HG02588 (cell line): ENCODE data around the gene RGPD6.
"Not testable (repeated sequence)": the region's sequence is repeated elsewhere in the genome, so short reads cannot be mapped to it uniquely, and the experiment has no call there.

Source experiments
- ATAC-seq: cut with Tn5 transposase; IDR thresholded peaks from one replicate; pipeline ENCODE4 v1.9.1; 2021; ENCODE audit warnings: mild to moderate bottlenecking, moderate library complexity; ENCODE audit not compliant: unreplicated experiment

The RGPD6 gene

DNA sequence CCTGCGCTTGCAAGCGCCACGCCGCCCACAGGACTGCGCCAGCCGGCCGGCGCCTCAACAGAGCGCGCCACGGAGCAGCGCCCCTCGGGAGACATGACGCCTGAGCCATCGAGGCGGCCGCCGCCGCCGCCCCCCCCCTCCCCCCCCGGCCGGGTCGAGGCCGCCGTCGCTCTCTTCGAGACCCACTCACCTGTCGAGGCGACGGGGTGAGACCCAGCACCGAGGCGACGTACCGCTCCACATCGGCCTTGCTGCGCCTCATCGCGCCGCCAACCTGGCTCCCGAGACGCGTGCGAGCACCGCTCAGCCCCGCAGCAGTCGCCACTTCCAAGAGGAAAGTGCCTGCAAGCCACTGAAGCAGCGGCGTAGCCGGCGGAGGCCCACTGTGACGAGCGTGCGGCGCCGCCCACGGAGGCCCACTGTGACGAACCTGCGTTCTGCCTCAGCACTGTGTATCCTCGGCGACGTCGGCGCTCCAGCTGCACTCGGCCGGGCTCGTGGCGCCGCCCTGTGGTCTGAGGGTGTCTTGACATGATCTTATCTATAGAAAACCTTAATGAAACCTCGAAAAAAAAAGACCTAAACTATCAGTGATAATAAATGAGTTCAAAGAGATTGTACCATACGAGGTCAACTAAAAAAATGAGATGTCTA lies at the start of gene RGPD6:
TSS of gene RGPD6 (minus strand) at position 460 of the 654 bp plus-strand sequence. CDS start at position 262, 198 bp downstream.
- ATAC-seq = peak; percentile 99

DNA sequence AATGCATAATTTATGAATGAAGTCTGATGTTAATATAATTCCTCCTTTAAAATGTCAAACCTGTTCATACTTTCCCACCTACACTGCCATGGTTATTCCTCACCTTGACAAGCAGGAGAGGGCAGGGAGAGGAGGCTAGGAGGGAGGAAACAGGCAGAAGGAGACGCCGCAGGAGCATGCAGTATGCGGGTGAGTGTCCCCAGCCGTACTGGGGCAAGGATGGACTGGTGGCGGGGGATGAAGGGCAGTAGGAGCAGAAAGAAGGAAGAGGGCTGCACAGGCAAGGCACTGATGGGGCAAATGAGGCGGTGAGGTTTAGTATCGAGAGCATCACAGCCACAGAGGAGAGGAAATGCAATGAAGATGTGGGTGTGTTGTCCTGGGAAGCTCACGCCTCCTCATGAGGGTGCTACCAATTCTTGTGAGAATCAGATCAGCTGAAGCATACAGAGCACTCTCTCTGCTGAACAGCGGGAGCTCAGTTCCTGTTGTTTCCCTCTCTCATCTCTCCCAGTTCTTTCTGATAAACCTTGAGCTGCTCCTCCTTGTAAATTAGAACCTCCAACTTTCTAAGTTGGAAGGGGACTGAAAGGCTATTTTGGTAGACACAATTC lies 42.4 kb upstream of the RGPD6 start:
- ATAC-seq = not testable (repeated sequence)

DNA sequence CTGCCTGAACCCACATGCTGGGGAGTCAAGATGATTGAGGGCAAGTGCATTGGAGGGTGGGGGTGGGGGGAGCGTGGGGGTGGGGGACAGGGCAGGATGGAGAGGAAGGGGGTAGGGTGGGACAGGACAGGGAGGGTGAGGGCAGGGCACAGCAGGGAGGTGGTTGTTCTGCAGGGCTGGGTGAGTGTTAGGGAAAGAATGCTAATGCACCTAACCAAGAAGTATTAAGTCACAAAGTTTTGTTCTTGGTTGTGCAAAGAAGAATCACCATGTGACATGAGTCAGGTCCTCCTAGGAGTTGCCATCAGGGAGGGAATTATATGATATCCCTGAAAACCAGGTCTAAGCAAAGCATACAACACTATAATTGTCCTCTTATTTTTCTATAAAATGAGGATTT lies 36.9 kb upstream of the RGPD6 start:
- ATAC-seq = not testable (repeated sequence)

DNA sequence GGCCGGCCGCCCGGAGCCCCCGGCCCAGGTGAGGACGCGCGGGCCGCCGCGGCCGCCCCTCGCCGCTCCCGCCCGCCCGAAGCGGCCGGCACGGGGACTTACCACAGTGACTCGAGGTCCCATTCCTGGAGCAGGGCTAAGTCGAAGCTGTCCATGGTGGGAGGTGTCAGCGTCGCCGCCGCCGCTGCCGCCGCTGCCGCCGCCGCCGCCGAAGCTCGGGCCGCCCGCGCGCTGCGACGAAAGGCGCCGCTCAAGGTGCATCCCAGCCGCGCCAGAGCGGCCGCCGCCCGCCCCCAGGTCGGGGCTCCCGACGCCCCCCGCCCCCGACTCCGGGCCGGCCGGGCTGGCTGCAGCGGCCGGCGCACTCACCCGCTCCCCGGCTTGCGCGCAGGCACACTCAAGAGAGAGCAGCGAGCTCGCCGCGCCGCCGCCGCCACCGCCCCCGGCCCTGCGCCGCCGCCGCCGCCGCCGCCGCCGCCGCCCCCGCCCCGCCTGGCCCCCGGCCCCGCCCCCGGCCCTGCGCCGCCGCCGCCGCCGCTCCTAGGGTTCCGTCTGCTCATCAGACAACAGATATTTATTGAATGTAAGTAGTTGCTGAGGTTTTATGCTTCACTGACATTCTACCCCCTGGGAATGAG lies 33.7 kb upstream of the RGPD6 start:
- ATAC-seq = not testable (repeated sequence)

DNA sequence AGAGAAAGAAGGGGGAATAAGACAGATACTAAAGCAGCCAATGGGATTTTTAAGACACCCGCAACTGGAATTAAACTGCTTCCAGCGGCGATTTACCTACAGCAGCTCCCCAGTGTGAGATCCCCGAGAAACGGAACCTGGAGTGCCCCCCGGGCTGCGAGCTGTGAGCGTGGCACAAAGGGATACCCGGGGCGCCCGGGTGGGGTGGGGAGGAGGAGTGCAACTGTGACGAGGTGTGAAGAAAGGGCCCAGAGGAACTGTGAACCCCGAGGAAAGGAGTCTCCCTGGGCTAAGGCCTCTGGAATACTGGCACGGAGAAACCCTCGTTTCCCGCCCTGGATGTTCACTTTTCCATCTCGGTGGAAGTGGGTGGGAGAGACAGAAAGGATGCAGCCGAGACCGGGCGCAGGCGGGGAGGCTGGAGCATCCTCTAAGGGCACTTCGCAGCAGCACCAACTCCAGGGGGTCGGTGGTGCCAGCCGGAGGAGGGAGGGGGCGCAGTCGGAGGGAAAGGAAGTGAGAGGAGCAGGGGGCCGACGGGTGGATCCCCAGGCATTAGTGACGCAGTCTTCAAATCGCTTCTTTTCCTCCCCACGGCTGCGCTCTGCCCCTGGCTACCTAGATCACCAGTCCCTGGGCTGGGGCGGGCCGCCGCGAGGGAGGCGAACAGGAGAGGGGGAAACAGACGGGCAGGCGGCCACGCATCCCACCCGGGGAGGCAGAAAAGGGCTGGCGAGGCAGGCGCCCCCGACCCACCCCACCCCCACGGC lies 33.0 kb upstream of the RGPD6 start:
- not testable (repeated sequence) for ATAC-seq

DNA sequence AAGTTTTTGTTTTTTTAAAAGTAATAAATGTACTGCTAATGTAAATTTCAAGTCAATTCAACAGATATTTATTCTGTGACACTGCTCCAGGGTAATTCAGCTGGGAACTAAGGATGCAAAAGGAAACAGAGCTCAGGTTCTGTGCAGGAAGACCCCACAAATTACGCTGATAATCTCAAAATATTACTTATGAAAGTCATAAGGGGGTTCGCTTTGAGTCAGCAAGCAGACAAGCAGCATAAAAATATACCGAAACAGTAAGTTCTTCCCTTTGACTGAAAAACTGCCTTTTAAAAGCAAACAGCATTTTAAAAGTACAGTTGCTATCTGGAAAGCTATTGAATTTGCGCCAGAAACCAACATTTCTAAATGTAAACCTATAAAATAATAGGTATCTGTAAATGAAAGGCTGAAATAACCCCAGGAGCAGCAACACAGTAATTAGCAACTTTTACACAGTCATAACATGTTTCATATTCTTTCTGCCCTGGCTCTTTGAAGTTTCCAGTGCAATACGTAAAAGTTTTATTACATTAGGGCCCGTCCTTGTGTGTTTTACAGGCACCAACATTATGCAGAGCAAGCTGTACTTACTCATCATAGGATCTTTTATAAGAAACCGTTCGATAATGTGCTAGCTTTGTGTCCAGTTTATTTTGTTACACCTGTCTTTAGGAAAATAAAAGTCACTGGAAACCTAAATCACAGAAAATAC lies 31.9 kb upstream of the RGPD6 start:
- ATAC-seq = not testable (repeated sequence)

DNA sequence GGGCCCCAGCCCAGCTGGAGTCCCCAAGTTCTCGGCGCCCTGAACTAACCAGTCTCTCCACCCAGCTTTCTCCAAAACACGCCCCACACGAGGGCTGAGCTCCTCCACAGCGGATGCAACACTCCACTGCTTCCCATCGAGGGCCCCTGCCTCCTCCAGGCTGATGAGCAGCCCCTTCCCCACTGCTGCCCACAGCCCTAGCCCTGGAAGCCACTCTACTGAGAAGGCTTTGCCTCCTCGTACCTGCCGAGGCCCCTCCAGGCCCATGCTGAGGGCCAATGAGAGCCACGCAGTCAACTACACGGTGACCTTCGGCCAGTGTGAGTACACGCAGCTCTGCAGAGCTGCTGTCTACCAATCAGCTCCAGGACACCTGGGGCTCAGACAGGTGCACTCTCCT lies 28.0 kb upstream of the RGPD6 start:
- not testable (repeated sequence) for ATAC-seq

DNA sequence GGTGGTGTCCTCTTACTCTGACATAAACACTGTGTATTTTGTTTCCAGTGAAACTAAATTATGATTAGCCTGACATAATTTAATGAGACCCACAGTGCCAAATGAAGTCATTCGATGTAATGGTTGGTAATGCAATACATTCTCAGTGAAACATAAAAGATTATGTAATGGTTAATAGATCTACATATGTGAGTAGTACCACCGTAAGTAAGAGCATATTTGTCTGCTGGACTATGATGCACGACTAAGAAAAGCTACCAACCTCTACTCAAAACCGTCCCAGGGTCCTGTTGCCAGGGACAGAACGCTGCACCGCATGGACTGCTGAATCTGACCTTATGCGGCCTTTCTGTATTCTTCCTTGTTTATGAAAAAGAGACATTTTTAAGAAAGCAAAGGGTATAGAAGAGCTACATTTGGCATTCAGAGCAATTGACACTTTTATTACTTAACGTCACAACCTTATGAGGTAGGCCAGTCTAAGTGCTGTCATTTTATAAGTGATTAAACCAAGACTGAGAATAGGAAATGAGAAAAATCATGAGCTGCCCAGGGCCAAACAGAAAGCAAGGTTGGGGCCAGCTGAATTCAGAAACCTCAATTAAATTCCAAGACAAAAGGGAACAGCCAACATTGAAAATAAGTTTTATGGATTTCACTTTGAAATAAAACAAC lies 27.0 kb upstream of the RGPD6 start:
- not testable (repeated sequence) for ATAC-seq

DNA sequence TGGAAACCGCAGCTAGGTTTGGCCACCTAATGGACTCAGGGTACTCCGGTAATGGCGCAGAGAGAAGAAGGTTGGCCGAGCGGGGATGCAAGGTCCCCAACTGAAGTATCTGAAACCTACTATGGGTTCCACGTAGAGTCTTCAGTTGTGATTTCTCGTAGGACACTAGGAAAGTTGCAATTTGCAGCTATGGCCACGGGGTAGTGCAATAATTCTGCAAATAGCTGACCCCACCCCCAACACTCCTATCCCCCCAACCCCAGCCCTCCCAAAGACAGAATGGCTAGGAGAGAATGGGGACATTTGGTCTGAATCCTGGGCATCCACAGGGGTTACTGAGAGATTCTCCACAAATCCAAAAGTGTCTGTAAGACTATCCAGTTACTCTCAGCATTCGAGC lies 25.1 kb upstream of the RGPD6 start:
- ATAC-seq = not testable (repeated sequence)

DNA sequence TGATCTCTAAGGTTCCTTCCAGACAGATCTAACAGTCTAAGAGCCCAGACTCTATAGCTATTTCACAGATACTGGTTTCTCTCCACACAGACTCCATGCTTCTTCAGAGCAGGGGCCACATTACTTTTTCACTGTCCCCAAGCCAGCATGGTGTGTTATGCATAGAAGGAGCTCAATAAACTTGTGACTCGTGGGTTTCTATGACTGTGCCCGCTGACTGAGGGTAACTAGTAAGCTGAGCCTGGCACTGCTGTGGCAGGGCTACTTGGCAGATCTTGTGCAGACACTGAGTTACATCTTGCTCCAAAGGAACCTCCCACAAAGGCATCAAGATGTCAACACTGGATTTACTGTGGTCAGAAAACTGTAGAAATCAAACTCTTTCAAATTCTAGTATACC lies 15.0 kb upstream of the RGPD6 start:
- ATAC-seq = not testable (repeated sequence)

DNA sequence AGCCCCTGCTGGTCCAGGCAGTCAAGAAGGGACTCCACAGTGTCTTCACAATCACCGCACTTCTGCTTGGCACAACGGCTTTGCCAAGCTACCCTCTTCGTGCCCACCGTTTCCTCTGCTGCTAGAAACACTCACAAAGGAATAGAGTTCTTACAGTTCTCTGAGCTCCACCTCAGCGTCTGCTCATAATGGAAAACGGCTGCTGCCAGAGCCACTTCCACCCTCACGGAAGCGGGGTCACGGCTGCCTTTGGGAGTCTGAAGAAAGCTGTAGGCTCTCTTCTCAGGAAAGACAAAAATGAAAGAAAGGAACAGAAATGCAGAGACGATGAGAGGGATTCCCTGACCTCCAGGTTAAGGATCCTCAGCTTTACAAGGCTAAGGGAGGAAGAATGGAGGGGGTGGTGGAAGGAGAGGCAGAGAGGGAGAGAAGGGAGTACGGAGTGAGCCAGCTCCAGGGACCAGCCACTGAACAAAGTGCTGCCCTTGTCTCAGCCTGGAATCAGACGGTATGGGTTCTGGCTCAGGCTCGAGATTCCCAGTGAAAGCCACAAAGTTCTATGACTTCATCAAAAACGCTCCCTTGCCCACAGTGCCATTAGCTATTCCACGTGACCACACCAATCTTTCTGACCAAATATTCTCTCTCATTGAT lies 12.8 kb upstream of the RGPD6 start:
- ATAC-seq = not testable (repeated sequence)

DNA sequence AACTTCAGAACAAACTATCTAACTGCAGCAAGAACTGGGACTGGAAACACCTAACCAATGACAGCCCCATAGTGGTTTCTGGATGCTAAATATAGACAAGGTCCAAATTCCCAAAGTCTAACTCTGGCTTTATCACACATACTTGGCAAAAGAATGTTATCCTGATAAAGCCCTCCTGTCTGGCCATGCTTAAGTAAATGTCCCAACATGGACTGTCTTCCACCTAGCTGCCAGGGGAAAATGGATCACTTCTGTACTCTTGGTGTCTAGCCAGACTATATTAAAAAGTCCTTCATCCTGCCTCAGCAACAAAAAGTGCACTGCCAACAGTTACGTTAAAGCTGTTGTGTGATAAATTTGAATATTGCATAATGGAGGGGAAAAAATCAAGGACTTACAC lies 11.5 kb upstream of the RGPD6 start:
- not testable (repeated sequence) for ATAC-seq

DNA sequence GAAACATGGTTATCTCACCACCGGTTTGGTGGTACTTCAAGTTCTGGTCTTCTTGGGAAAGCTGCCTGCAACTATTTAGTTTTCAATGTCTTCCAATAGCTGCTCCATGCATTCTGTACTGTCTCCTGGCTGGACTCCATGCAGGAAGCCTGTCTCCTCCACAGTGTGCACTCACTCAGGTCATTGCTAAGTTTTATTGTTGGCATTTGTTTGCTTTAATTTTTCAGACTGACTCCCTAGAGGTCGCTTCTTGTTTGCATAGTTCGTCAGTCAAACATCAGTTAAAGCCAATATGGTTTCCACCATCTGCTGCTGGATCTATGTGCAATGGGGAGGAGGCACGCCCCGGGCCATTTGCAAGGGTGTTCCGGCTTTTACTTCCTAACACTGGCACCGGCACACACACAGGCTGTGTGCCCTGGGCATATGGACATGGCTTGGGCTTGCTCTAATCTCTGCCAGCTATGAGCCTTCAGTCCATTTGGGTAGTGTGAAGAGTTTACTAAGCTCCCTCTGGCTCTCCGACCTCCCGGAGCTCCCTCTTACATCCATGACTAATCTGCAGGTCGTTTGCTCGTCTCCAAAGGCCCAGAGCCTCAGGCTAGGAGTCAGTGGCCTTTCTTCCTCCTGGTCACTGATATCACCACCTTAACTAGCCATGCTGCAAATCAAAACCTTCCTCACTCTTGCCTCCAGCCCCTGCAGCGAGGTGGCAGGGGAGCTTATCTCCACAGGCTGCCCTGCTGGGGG lies 2.4 kb upstream of the RGPD6 start:
- not testable (repeated sequence) for ATAC-seq

DNA sequence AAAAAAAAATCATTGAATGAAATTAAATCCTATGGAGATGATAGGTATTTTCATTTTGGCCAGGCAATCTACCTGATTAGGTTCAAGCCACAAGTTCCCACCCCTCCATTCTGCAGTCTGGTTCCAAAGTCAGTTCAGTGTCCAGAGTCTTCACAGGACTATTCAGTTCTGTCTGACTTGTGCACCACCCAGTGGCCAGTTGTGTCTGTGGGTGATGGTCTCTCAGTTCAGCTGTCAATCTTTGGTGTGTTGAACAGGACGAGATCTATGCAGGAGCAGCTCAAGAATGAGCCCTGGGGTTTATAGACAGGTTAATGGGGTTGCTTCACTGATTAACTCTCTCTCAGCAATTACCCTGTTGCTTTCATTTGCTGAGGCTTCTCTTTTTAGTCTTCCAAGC lies 1.4 kb upstream of the RGPD6 start:
- ATAC-seq = peak; percentile 54

DNA sequence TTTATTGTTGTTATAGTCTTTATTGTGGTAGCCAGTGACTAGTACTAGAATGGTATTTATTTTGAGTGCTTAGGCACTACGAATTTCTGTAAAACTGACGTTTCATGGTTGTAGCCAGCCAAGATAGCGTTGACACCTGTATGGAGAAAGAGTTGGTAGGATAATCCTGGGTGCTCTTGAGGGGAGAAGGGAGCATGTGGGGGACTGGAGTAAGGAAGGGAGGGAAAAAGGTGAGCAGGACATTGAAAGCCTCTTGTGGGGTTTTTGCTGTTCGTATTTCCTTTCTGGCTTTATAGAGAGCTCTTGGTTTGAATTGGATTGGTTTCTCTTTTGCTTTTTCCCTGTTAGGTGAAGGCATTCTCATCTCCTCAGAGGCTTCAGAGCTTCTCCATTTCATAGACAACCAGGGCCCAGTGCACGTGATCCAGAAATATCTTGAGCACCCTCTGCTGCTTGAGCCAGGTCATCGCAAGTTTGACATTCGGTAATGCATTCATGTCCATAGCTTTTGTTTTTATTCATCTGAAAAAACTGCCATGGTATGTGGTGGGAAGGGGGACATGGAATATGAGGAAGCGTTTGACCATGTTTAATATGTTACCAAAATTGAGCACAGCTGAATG lies 77.2 kb downstream of the RGPD6 start:
- ATAC-seq = peak; percentile 84

DNA sequence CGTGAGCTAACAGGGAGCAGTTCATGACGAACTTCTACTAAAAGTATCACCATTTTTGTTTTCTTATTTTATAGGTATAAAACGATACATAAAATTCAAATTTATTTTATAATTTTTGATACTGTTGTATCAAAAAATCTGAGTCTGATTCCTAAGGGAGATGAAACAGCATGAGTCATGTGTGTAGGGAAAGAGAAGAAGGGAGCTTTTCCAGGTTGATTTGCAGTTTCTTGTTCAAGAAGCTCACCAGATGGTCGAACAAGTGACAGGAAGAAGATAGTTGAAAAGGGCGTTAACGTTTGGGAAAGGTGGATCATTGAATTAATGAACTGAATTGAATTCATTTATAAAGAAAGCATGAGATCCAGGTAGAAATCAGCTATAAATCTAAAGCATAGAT lies 81.0 kb downstream of the RGPD6 start:
- ATAC-seq = not testable (repeated sequence)

DNA sequence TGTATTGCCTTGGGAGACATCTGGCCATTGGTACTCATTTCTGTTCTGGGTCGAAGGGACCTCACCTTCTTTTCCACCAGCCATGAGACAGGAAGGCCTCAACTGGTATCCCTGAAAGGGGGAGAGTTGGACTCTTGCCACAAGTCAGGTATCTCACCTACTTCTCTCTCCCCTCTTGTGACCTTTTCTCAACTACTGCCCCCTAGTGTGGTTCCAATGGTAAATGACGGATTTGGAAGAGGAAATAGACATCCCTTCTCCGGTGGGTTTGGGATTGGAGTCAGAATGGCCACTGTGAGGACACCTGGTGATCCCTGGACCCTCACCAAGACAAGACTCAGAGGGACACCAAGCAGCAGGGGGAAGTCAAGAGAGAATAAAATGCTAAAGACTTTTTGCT lies 82.5 kb downstream of the RGPD6 start:
- ATAC-seq = not testable (repeated sequence)

DNA sequence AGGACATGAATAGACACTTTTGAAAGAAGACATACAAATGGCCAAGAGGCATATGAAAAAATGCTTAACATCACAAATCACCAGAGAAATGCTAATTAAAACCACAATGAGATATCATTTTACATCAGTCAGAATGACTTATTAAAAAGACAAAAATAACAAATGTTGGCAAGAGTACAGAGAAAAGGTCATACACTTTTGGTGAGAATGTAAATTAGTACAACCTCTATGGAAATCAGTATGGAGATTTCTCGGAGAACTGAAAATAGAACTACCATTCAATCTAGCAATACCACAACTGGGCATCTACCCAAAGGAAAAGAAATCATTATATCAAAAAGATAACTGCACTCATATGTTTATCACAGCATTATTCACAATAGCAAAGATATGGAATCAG lies 88.0 kb downstream of the RGPD6 start:
- ATAC-seq = not testable (repeated sequence)
